GM21515 (cell line): ENCODE data around the gene PLVAP.
A peak's percentile ranks its signal among the peaks of the same experiment; 100 is the strongest.

ENCODE experiments used
- ATAC-seq: cut with Tn5 transposase; IDR thresholded peaks from one replicate; pipeline ENCODE4 v1.9.1; 2021; ENCODE audit not compliant: unreplicated experiment

PLVAP gene

GRCh38 chr19:17376935-17377600 lies at the start of gene PLVAP:
Gene PLVAP (minus strand): TSS chr19:17377342. CDS start chr19:17377288, 54 bp downstream.
- ATAC-seq = no peak

- ATAC-seq = no peak
These were observed 47.7 kb upstream of the PLVAP start for GRCh38 chr19:17424743-17425365.

GRCh38 chr19:17423429-17424208 lies 46.5 kb upstream of the PLVAP start:
- ATAC-seq = no peak

GRCh38 chr19:17421942-17422341 lies 44.8 kb upstream of the PLVAP start:
- no peak for ATAC-seq

- peak; percentile 23 for ATAC-seq
These were observed 43.4 kb upstream of the PLVAP start for GRCh38 chr19:17420475-17420924.

- peak; percentile 75 for ATAC-seq
These were observed 42.7 kb upstream of the PLVAP start, which contains the start of gene MVB12A for GRCh38 chr19:17419621-17420474. Gene MVB12A (plus strand): TSS chr19:17420047. CDS start chr19:17420136, 89 bp downstream.

GRCh38 chr19:17419154-17419620 lies 42.0 kb upstream of the PLVAP start:
- no peak for ATAC-seq

- no peak for ATAC-seq
These were observed 41.6 kb upstream of the PLVAP start for GRCh38 chr19:17418710-17419109.

- ATAC-seq = no peak
These were observed 38.0 kb upstream of the PLVAP start for GRCh38 chr19:17415121-17415520.

GRCh38 chr19:17414097-17414496 lies 37.0 kb upstream of the PLVAP start:
- ATAC-seq = no peak

GRCh38 chr19:17411801-17412200 lies 34.7 kb upstream of the PLVAP start:
- no peak for ATAC-seq

- ATAC-seq = no peak
These were observed 32.8 kb upstream of the PLVAP start for GRCh38 chr19:17409990-17410389.

- no peak for ATAC-seq
These were observed 29.7 kb upstream of the PLVAP start for GRCh38 chr19:17406887-17407196.

GRCh38 chr19:17406046-17406886 lies 29.1 kb upstream of the PLVAP start:
- ATAC-seq = no peak

- ATAC-seq = peak; percentile 69
These were observed 28.3 kb upstream of the PLVAP start, which contains the start of gene BST2 for GRCh38 chr19:17405250-17406045. Gene BST2 (minus strand): TSS chr19:17405630. CDS start chr19:17405575, 55 bp downstream.

- ATAC-seq = no peak
These were observed 27.6 kb upstream of the PLVAP start for GRCh38 chr19:17404621-17405249.

- no peak for ATAC-seq
These were observed 26.9 kb upstream of the PLVAP start for GRCh38 chr19:17404015-17404414.

GRCh38 chr19:17402982-17403855 lies 26.1 kb upstream of the PLVAP start:
- ATAC-seq = no peak
